ENCODE data around the gene GP9.

DNA sequence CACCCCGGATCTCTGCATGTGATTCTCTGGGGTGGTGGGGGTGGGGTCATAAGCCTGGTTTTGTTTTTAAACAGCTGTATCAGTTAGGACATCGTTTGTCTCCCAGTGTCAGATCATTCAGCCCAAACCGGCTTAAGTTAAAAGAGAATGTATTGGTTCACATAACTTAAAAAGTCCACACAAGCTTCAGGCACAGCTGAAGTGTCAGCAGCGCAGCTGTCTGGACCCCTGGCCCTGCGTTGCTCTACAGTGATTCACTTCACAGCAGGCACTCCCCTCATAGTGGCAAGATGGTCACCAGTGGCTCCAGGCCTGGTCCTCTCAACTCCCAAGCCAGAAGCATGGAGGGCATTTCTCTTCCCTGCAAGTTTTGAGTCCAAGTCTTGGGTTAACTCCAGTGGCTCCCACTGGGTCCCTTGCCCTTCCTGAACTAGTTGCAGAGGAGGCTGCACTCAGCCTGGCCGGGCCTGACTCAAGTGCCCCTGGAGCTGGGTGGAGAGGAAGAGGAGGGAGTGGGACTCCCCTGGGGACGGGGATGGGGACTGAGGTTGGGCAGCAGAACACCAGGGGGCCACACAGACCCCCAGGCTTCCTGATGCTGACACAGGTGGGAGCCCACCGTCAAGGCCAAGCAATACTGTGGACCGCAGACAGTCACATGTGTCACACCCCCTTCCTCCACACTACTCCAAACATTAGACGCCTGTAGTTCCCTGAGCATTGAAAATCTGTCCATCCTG, 28.9 kb upstream of the GP9 start:
- TF ChIP-seq CHD4 (IDR thresholded peaks at IDR 0.05; ENCODE audit: borderline replicate concordance) (no peak), RNF2 (IDR thresholded peaks at IDR 0.05; ENCODE audit: borderline replicate concordance, low read depth) (no peak), CHD2 (IDR thresholded peaks at IDR 0.05; ENCODE audit: low read length, partially characterized antibody) (no peak), ZFP36 (IDR thresholded peaks at IDR 0.05; ENCODE audit: borderline replicate concordance, partially characterized antibody) (no peak), JUNB (IDR thresholded peaks at IDR 0.05) (no peak)
- TF ChIP-seq, protein P1, sequence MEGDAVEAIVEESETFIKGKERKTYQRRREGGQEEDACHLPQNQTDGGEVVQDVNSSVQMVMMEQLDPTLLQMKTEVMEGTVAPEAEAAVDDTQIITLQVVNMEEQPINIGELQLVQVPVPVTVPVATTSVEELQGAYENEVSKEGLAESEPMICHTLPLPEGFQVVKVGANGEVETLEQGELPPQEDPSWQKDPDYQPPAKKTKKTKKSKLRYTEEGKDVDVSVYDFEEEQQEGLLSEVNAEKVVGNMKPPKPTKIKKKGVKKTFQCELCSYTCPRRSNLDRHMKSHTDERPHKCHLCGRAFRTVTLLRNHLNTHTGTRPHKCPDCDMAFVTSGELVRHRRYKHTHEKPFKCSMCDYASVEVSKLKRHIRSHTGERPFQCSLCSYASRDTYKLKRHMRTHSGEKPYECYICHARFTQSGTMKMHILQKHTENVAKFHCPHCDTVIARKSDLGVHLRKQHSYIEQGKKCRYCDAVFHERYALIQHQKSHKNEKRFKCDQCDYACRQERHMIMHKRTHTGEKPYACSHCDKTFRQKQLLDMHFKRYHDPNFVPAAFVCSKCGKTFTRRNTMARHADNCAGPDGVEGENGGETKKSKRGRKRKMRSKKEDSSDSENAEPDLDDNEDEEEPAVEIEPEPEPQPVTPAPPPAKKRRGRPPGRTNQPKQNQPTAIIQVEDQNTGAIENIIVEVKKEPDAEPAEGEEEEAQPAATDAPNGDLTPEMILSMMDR (IDR thresholded peaks at IDR 0.05): no peak
